ENCODE measurements around the gene SGCE.
A peak's percentile ranks its signal among the peaks of the same experiment; 100 is the strongest.

The SGCE gene

GRCh38 chr7:94621120-94621519, 34.8 kb downstream of the SGCE start:
- no peak for DNase-seq

DNA sequence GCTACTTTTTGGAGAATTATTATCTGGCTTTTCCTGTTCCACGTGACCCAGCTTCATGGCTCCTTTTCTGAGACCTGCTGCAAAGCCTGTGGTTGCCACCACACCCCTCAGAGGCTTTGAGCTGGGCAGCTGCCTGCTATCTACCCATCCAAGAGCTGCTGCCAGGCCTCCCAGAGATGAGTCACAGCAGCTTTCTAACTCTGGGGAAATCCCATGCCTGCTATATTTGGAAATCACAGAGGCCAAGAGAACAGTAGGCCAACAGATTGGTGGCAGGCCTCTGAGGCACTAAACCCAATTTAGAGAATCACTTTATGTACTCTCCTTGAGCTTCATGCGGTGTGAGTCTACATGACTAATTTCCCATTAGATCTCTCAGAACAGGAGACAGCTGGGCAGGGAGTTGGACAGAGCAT, 35.2 kb downstream of the SGCE start:
- DNase-seq = peak; percentile 48 to 66

GRCh38 chr7:94618126-94618525, 37.8 kb downstream of the SGCE start:
- DNase-seq = no peak

GRCh38 chr7:94616855-94617254, 39.1 kb downstream of the SGCE start:
- DNase-seq = no peak

- no peak for DNase-seq
These were observed 40.3 kb downstream of the SGCE start for GRCh38 chr7:94615666-94616065.

DNA sequence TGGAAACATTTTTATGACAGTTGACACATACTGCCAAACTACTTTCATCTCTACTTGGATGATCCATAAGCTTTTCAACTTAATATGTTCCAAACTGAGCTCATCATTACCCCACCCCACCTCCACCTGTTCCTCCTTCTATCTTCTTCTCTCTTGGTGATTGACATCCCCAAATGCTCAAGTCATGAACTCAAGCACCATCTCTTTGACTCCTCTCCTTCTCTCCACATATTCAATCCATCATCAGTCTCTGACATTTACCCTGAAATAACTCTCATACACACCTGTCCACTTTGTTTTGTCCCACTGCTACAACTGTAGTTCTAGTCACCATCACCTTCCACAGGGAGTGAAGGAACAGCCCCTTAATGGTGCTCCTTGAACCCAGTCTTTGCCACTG, 43.3 kb downstream of the SGCE start:
- DNase-seq = no peak

- DNase-seq = no peak
These were observed 43.7 kb downstream of the SGCE start for GRCh38 chr7:94612253-94612652.

GRCh38 chr7:94609561-94609960, 46.4 kb downstream of the SGCE start:
- no peak for DNase-seq

- no peak for DNase-seq
These were observed 50.9 kb downstream of the SGCE start for GRCh38 chr7:94605031-94605430.

- DNase-seq = no peak
These were observed 53.8 kb downstream of the SGCE start for GRCh38 chr7:94602181-94602580.

GRCh38 chr7:94600267-94600666, 55.7 kb downstream of the SGCE start:
- no peak for DNase-seq

DNA sequence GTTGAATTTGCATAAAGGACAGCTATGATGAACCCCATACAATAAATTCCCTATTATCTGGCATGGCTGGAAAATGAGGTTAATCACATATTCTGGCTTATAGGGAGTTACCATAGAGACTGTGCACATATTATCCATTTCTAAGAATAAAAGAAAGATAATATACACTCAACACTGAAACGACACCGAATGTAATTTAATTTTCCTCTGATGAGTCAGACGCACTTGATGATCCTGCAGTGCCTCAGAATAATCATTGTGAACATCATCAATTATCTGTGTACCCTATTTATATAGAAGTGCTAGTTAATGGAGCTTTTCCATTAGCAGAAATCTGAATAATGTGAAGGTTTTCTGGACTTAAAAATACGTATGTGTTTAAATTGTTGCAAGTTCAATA, 60.2 kb downstream of the SGCE start:
- no peak for DNase-seq

GRCh38 chr7:94594882-94595281, 61.1 kb downstream of the SGCE start:
- no peak for DNase-seq

DNA sequence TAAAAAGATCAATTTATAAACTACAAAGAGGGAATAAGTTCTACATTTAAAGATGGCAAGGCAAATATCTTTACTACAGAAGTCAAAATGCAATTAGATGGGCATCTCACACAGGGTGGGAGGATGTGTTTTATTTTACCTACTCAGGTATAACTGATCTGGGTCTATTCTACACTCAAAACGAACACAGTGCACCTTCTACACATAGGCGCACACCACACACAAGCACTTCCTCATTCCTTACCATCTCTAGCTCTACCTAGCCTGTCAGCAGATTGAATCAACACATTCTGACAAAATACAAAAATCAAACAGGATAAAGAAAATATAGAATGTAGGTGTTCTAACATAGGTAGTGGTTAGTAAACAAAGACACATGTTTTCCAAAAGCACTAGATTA, 64.8 kb downstream of the SGCE start:
- DNase-seq = no peak

DNA sequence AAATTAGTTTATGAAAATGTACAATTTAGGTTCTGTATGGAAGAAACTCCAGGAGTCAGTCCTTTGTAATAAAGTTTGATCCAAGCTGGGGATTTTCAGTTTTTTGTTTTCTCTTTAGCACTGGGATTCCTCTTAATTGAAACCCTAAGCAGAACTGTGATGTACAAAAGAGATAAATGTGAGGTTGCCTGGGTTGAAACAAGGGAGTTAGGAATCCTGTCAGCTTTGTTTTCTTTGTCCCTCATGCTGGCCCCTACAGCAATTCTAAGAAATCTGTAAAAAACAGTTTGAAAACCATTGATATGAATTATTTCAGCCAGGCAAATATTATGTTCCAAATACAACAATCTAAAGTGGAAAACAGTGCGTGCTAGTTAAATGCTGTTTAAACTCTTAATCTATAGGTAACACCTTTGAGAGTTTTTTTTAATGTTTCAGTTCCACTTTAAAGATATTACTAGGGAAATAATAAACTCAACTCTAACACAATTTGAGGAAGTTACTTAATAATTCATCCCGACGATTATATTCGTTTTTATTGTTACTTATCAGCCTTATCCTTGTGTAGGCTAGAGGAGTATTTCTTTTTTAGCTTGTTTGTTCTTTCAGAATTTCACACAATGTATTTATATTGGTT, 65.3 kb downstream of the SGCE start:
- no peak for DNase-seq

DNA sequence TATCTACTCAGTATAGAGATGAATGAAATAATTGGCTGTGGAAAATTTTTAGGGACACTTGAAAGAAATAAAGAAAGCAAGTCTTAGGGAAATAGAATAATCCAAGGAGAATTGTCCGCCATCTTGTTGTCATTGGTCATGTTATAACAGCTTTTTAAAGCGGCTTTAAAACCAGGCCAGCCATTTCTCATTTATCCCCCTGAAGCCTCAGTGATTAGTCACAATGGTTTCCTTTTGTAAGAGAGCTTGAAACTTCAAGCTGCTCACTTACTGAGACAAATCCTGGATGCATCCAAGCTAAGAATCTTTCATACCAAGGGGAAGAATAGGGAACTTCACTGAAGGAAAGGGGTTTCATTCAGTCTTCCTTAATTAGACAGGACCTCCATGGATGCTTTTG, 67.9 kb downstream of the SGCE start:
- DNase-seq = no peak

- no peak for DNase-seq
These were observed 71.8 kb downstream of the SGCE start for GRCh38 chr7:94584113-94584512.

DNA sequence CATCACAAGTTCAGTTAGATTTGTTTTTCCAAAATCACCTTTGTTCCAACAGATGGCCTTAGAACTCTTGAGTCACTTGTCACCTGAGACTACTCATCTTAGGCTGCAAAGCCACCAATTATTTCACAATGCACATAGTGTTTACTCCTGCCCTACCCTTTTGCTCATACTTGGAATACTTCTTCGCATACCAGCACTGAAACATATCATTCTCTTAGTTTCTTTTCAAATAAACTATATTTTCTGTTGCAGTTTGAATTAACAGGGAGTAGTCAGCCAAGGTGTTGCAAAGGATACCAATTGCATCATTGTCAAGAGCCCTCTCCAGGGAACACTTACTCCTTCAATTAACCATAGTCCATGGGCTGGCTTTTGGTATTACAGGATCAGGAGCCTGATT, 75.3 kb downstream of the SGCE start:
- no peak for DNase-seq

DNA sequence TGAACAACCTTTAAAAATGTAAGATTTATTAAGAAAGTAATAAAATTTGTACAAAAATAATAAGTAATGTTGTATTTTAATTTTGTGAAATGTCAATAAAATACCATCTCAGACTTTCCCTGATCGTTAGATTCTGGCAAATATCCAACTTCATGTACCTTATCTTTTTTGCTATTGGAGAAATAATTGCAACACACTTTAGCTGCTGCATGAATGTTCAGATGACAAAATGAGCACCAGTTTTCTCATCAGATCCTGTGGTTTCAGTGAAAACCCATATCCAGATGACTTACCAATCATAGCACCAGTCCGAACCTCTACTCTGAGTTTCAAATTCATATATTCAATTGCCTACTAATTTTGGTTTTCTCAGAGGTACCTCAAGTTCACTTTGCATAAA, 76.5 kb downstream of the SGCE start:
- no peak for DNase-seq

GRCh38 chr7:94578614-94579013, 77.3 kb downstream of the SGCE start:
- no peak for DNase-seq

GRCh38 chr7:94577357-94577756, 78.6 kb downstream of the SGCE start:
- no peak for DNase-seq

- DNase-seq = no peak
These were observed 79.6 kb downstream of the SGCE start for GRCh38 chr7:94576316-94576715.

GRCh38 chr7:94575646-94576045, 80.3 kb downstream of the SGCE start:
- DNase-seq = no peak

- no peak for DNase-seq
These were observed 84.1 kb downstream of the SGCE start for GRCh38 chr7:94571816-94572215.

- no peak for DNase-seq
These were observed 88.5 kb downstream of the SGCE start for GRCh38 chr7:94567396-94567795.

All from activated CD4-positive, alpha-beta T cell treated with anti-CD3 and anti-CD28 coated beads, Interleukin-2, amount 50 U/mL, for 48 hours (primary cell).